ENCODE measurements around the gene DNAH10.

DNA sequence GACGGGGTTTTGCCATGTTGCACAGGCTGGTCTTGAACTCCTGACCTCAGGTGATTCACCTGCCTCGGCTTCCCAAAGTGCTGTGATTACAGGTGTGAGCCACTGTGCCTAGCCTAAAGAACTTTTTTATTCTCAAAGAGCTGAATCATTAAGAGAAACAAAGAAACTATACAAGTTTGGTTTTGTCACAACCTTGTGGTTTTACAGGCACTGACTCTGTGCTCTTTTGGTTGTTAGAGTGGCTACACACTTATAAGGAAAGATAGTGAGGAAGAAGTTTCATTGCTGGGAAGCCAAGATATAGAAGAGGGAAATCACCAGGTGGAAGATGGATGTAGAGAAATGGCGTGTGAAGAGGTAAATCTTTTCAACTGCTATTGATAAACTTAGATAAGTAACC lies 10.1 kb upstream of the DNAH10 start:
- TF ChIP-seq, protein P1, sequence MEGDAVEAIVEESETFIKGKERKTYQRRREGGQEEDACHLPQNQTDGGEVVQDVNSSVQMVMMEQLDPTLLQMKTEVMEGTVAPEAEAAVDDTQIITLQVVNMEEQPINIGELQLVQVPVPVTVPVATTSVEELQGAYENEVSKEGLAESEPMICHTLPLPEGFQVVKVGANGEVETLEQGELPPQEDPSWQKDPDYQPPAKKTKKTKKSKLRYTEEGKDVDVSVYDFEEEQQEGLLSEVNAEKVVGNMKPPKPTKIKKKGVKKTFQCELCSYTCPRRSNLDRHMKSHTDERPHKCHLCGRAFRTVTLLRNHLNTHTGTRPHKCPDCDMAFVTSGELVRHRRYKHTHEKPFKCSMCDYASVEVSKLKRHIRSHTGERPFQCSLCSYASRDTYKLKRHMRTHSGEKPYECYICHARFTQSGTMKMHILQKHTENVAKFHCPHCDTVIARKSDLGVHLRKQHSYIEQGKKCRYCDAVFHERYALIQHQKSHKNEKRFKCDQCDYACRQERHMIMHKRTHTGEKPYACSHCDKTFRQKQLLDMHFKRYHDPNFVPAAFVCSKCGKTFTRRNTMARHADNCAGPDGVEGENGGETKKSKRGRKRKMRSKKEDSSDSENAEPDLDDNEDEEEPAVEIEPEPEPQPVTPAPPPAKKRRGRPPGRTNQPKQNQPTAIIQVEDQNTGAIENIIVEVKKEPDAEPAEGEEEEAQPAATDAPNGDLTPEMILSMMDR (conservative IDR thresholded peaks at IDR 0.05; ENCODE audit: low read length): no peak
- TF ChIP-seq EZH2phosphoT487 (IDR thresholded peaks at IDR 0.05; ENCODE audit: borderline replicate concordance): no peak

All from Loucy (cell line).